B cell (primary cell): ENCODE measurements around the gene ZNF366. TPM values are rescaled to one million over a fixed set of nuclear protein-coding genes. Genes with fewer than 3 reads are reported as not detected.

Experiments used
- ATAC-seq: fragments of 200-7000 bp; cut with Tn5 transposase; one replicate; pipeline ENCODE4 v1.10.0; 2021; ENCODE audit warnings: low read depth, mild to moderate bottlenecking, moderate number of reproducible peaks, moderate library complexity
- CTCF ChIA-PET: fragments of 350-600 bp; sonication (Branson Sonifier 250); formaldehyde crosslinking; loops from one replicate; lab custom pipeline; 2021; ENCODE audit warnings: antibody characterized with exemption, inconsistent platforms; lab: Charles Lee
- POLR2A ChIA-PET: fragments of 350-600 bp; sonication (Branson Sonifier 250); formaldehyde crosslinking; loops from one replicate; lab custom pipeline; 2021; ENCODE audit warnings: antibody characterized with exemption; lab: Charles Lee
- DNase-seq: peaks from one replicate; pipeline ENCODE4 v3.0.0; 2013
- H2AFZ ChIP-seq: 2 replicates; pipeline ENCODE4 v1.6.1; 2012; ENCODE audit warnings: mild to moderate bottlenecking, low read depth, low read length; ENCODE audit not compliant: insufficient read depth, poor library complexity, severe bottlenecking
- H3K27ac ChIP-seq, 2 donors: 1 replicate in 1 of 2; 2 replicates in 1 of 2; pipeline ENCODE4 v1.5.1; 2012 to 2013; ENCODE audit warnings: low read length in 2 of 2, mild to moderate bottlenecking in 2 of 2, moderate library complexity in 1 of 2
- H3K27me3 ChIP-seq, 4 experiments: fragments of 200-600 bp in 1 of 4; sonication (generic) in 1 of 4; replicated peaks in 1 of 4; 1 replicate in 2 of 4; 2 replicates in 2 of 4; pipeline versions ENCODE4 v1.6.1 to v1.7.0; 2013 to 2016; ENCODE audit warnings: low read length in 3 of 4, mild to moderate bottlenecking in 2 of 4, mixed read lengths in 1 of 4, moderate library complexity in 1 of 4; ENCODE audit not compliant: insufficient read depth in 4 of 4, control insufficient read depth in 3 of 4; ENCODE audit errors: control extremely low read depth in 1 of 4
- H3K36me3 ChIP-seq, 2 experiments: replicated peaks in 1 of 2; 1 replicate in 1 of 2; 2 replicates in 1 of 2; pipeline versions ENCODE4 v1.6.1 to v1.7.1; 2013; ENCODE audit warnings: low read length in 1 of 2; ENCODE audit not compliant: insufficient read depth in 2 of 2, control insufficient read depth in 1 of 2; ENCODE audit errors: control extremely low read depth in 1 of 2, extremely low read depth in 1 of 2
- H3K4me1 ChIP-seq, 2 donors: fragments of 200-600 bp in 1 of 2; sonication (generic) in 1 of 2; 1 replicate in 1 of 2; 2 replicates in 1 of 2; pipeline versions ENCODE4 v1.5.1 to v1.6.1; 2013 to 2017; ENCODE audit warnings: low read length in 2 of 2; ENCODE audit not compliant: control insufficient read depth in 2 of 2, insufficient read depth in 2 of 2
- H3K4me2 ChIP-seq: replicated peaks from 2 replicates; pipeline ENCODE3; 2012; ENCODE audit warnings: mild to moderate bottlenecking, low read depth, low read length; ENCODE audit not compliant: poor library complexity, severe bottlenecking
- H3K4me3 ChIP-seq, 5 experiments: fragments of 200-600 bp in 1 of 5; sonication (generic) in 1 of 5; 1 replicate in 3 of 5; 2 replicates in 2 of 5; pipeline versions ENCODE4 v1.5.1 to v1.7.0; 2011 to 2016; ENCODE audit warnings: low read length in 4 of 5, mild to moderate bottlenecking in 4 of 5, low read depth in 2 of 5, control low read depth in 1 of 5, moderate library complexity in 1 of 5; ENCODE audit not compliant: insufficient read depth in 1 of 5; ENCODE audit errors: control extremely low read depth in 1 of 5, extremely low read depth in 1 of 5
- H3K79me2 ChIP-seq: fragments of 200-600 bp; sonication (generic); one replicate; pipeline ENCODE4 v1.6.0; 2016; ENCODE audit warnings: low read length; ENCODE audit not compliant: control insufficient read depth, insufficient read depth
- H3K9ac ChIP-seq: fragments of 200-600 bp; sonication (generic); 2 replicates; pipeline ENCODE4 v1.6.1; 2017; ENCODE audit warnings: mild to moderate bottlenecking, low read length, moderate library complexity
- H3K9me3 ChIP-seq, 3 donors: one replicate each; pipeline versions ENCODE4 v1.6.1 to v1.7.1; 2013; ENCODE audit warnings: low read length in 2 of 3; ENCODE audit not compliant: control insufficient read depth in 2 of 3, insufficient read depth in 1 of 3; ENCODE audit errors: control extremely low read depth in 1 of 3
- H4K20me1 ChIP-seq: 2 replicates; pipeline ENCODE4 v1.6.0; 2012; ENCODE audit warnings: mild to moderate bottlenecking, low read length; ENCODE audit not compliant: insufficient read depth, control insufficient read depth, poor library complexity, severe bottlenecking
- H3K27ac Mint-ChIP-seq: one replicate; pipeline ENCODE4 v1.8.0; 2021; ENCODE audit warnings: mixed read lengths
- H3K27me3 Mint-ChIP-seq: one replicate; pipeline ENCODE4 v1.8.0; 2021; ENCODE audit warnings: mixed read lengths
- H3K4me1 Mint-ChIP-seq: one replicate; pipeline ENCODE4 v1.8.0; 2021; ENCODE audit warnings: mixed read lengths
- H3K4me3 Mint-ChIP-seq: one replicate; pipeline ENCODE4 v1.8.0; 2021; ENCODE audit warnings: mixed read lengths
- H3K9me3 Mint-ChIP-seq: one replicate; pipeline ENCODE4 v1.8.0; 2022; ENCODE audit warnings: mixed read lengths; ENCODE audit not compliant: insufficient read depth
- CTCF ChIP-seq: fragments of 200-600 bp; IDR thresholded peaks from one replicate; pipeline ENCODE4 v1.8.0; 2022; ENCODE audit warnings: antibody characterized with exemption, mild to moderate bottlenecking
- EZH2 ChIP-seq: IDR thresholded peaks from 2 replicates; pipeline ENCODE4 v1.6.1; 2012; ENCODE audit warnings: borderline replicate concordance, low read depth, mild to moderate bottlenecking, moderate library complexity, low read length; ENCODE audit not compliant: insufficient read depth, poor library complexity, severe bottlenecking
- WGBS: methylation state at CpG from one replicate; pipeline ENCODE4 v1.1.5; 2013; ENCODE audit warnings: missing lambda C conversion rate; ENCODE audit not compliant: insufficient coverage; 5-methylcytosine and 5-hydroxymethylcytosine counted together
- intact Hi-C: fragments of 100-400 bp; cut with micrococcal nuclease; formaldehyde crosslinking; loops from one replicate; pipeline ENCODE4 v1.10.0; 2022
- polyA plus RNA-seq: library from polyadenylated mRNA; depleted of rRNA; stranded (reverse); fragments of >200 nt; gene quantifications from 2 replicates; pipeline ENCODE4 v1.2.3, GENCODE V29; 2012
- total RNA-seq, 2 donors: library from RNA; stranded (reverse); fragments of 120-200 nt in 1 of 2; gene quantifications; 1 replicate in 1 of 2; 2 replicates in 1 of 2; pipeline versions ENCODE4 v1.2.3 to v1.2.4, GENCODE V29; 2013 to 2022

The ZNF366 gene
- total and polyA plus RNA-seq, 2 donors (not counting 1 experiment from before 2014, with no cell fraction given), result 0.03 TPM; not detected in 1

GRCh38 chr5:72434056-72434780, 73.0 kb downstream of the ZNF366 start:
- H3K9me3 Mint-ChIP-seq, result no peaks in the 10 kb centered on the region
- no peaks in the 10 kb centered on the region for H3K4me1 Mint-ChIP-seq
- no peak overlapping the region for H3K4me3 ChIP-seq
- POLR2A ChIA-PET, result no interaction called here
- DNase-seq (no peak), ATAC-seq (no peak)
- H3K4me2 ChIP-seq, result no peak overlapping the region
- intact Hi-C loops, result no loop called here
- no peaks in the 10 kb centered on the region for H3K4me1 ChIP-seq
- 100% methylated on average over 1 of the region's 5 CpGs for WGBS
- H3K36me3 ChIP-seq, result no peaks in the 10 kb centered on the region
- no peak overlapping the region for H3K4me3 Mint-ChIP-seq
- CTCF ChIA-PET, result no interaction called here
- H4K20me1 ChIP-seq, result no peaks in the 10 kb centered on the region
- no peaks in the 10 kb centered on the region for H3K9me3 ChIP-seq
- H2AFZ ChIP-seq, result no peak overlapping the region
- no peak overlapping the region for H3K27ac Mint-ChIP-seq
- no peak overlapping the region for H3K27ac ChIP-seq
- peaks cover 21% of the 10 kb centered on the region for H3K27me3 Mint-ChIP-seq
- TF ChIP-seq CTCF (no peak), EZH2 (no peak)
- H3K27me3 ChIP-seq, result peaks cover 0 to 5% (median 1%) of the 10 kb centered on the region in 4 experiments
- H3K79me2 ChIP-seq, result no peaks in the 10 kb centered on the region
- H3K9ac ChIP-seq, result no peak overlapping the region

GRCh38 chr5:72433522-72433921, 73.7 kb downstream of the ZNF366 start:
- no peaks in the 10 kb centered on the region for H3K36me3 ChIP-seq
- ChIA-PET POLR2A (no interaction called here), CTCF (no interaction called here)
- H3K9me3 Mint-ChIP-seq, result no peaks in the 10 kb centered on the region
- H3K27me3 Mint-ChIP-seq, result peaks cover 22% of the 10 kb centered on the region
- H3K27ac ChIP-seq, result no peak overlapping the region
- H4K20me1 ChIP-seq, result no peaks in the 10 kb centered on the region
- no peak overlapping the region for H3K4me2 ChIP-seq
- H3K9me3 ChIP-seq, result no peaks in the 10 kb centered on the region
- no peaks in the 10 kb centered on the region for H3K4me1 ChIP-seq
- H3K4me3 ChIP-seq, result no peak overlapping the region
- H2AFZ ChIP-seq, result no peak overlapping the region
- no peak for DNase-seq
- no peak overlapping the region for H3K4me3 Mint-ChIP-seq
- H3K9ac ChIP-seq, result no peak overlapping the region
- H3K27me3 ChIP-seq, result peaks cover 0 to 5% (median 2%) of the 10 kb centered on the region in 4 experiments
- H3K79me2 ChIP-seq, result no peaks in the 10 kb centered on the region
- ATAC-seq, result no peak
- intact Hi-C loops, result no loop called here
- no CpG with 5 or more reads among the region's 1 CpG for WGBS
- no peak overlapping the region for H3K27ac Mint-ChIP-seq
- no peaks in the 10 kb centered on the region for H3K4me1 Mint-ChIP-seq
- TF ChIP-seq EZH2 (no peak), CTCF (no peak)
